Testis (tissue), 2 donors: ENCODE measurements around the gene PDE7B.

Experiments used
- CTCF ChIP-seq, 3 experiments: fragments of 450-650 bp in 2 of 3; fragments of 200-600 bp in 1 of 3; sonication (generic) in 1 of 3; IDR thresholded peaks; one replicate each; pipeline ENCODE4 v1.5.1; 2016 to 2019; ENCODE audit warnings: antibody characterized with exemption in 3 of 3, mild to moderate bottlenecking in 2 of 3, moderate library complexity in 1 of 3
- POLR2A ChIP-seq: fragments of 450-650 bp; IDR thresholded peaks from one replicate; pipeline ENCODE4 v1.6.1; 2017; ENCODE audit warnings: antibody characterized with exemption, mild to moderate bottlenecking, moderate library complexity

GRCh38 chr6:135866445-135867123 lies 15.1 kb downstream of the PDE7B start:
- TF ChIP-seq POLR2A (no peak), CTCF (IDR thresholded peaks at IDR 0.05) (no peak)
